CD14-positive monocyte (primary cell): ENCODE data around the gene FMNL3. TPM values are rescaled to one million over a fixed set of nuclear protein-coding genes. Genes with fewer than 3 reads are reported as not detected.

Experiments
- DNase-seq, 3 donors: peaks; one replicate each; pipeline ENCODE4 v3.0.0-alpha.2; 2011 to 2022
- H2AFZ ChIP-seq: 2 replicates; pipeline ENCODE4 v1.6.0; 2012; ENCODE audit warnings: mild to moderate bottlenecking, low read depth, low read length, inconsistent platforms; ENCODE audit not compliant: insufficient read depth, poor library complexity, severe bottlenecking
- H3K27ac ChIP-seq, 2 donors: 1 replicate in 1 of 2; 2 replicates in 1 of 2; pipeline ENCODE4 v1.5.1; 2012 to 2013; ENCODE audit warnings: low read length in 2 of 2, control low read depth in 1 of 2, inconsistent platforms in 1 of 2, low read depth in 1 of 2, mild to moderate bottlenecking in 1 of 2
- H3K27me3 ChIP-seq, 2 donors: one replicate each; pipeline versions ENCODE4 v1.6.0 to v1.6.1; 2011 to 2013; ENCODE audit warnings: low read length in 2 of 2; ENCODE audit not compliant: control insufficient read depth in 2 of 2, insufficient read depth in 2 of 2
- H3K36me3 ChIP-seq, 2 donors: replicated peaks in 1 of 2; 1 replicate in 1 of 2; 2 replicates in 1 of 2; pipeline versions ENCODE4 v1.5.1 to v1.6.1; 2012 to 2013; ENCODE audit warnings: low read length in 2 of 2, control low read depth in 1 of 2, inconsistent platforms in 1 of 2, mild to moderate bottlenecking in 1 of 2; ENCODE audit not compliant: insufficient read depth in 2 of 2, control insufficient read depth in 1 of 2
- H3K4me1 ChIP-seq, 2 donors: 1 replicate in 1 of 2; 2 replicates in 1 of 2; pipeline versions ENCODE4 v1.5.1 to v1.6.1; 2012 to 2013; ENCODE audit warnings: low read length in 2 of 2, control low read depth in 1 of 2, inconsistent platforms in 1 of 2, mild to moderate bottlenecking in 1 of 2, moderate library complexity in 1 of 2; ENCODE audit not compliant: insufficient read depth in 2 of 2, control insufficient read depth in 1 of 2
- H3K4me2 ChIP-seq: replicated peaks from 2 replicates; pipeline ENCODE3; 2012; ENCODE audit warnings: low read length, moderate library complexity, mild to moderate bottlenecking; ENCODE audit not compliant: poor library complexity, severe bottlenecking; ENCODE audit errors: extremely low read depth
- H3K4me3 ChIP-seq, 3 experiments: fragments of 200-600 bp in 1 of 3; sonication (generic) in 1 of 3; replicated peaks in 1 of 3; 1 replicate in 2 of 3; 2 replicates in 1 of 3; pipeline ENCODE4 v1.5.1; 2011 to 2013; ENCODE audit warnings: low read length in 3 of 3, mild to moderate bottlenecking in 3 of 3, control low read depth in 2 of 3, low read depth in 2 of 3, inconsistent platforms in 1 of 3, moderate library complexity in 1 of 3
- H3K79me2 ChIP-seq: 2 replicates; pipeline ENCODE4 v1.6.0; 2012; ENCODE audit warnings: mild to moderate bottlenecking, control low read depth, inconsistent platforms, low read length, moderate library complexity; ENCODE audit not compliant: insufficient read depth
- H3K9ac ChIP-seq: 2 replicates; pipeline ENCODE4 v1.6.0; 2017; ENCODE audit warnings: low read length, mild to moderate bottlenecking; ENCODE audit not compliant: insufficient read depth, poor library complexity, severe bottlenecking
- H3K9me3 ChIP-seq, 2 donors: replicated peaks in 1 of 2; 1 replicate in 1 of 2; 2 replicates in 1 of 2; pipeline versions ENCODE4 v1.5.1 to v1.6.1; 2012 to 2013; ENCODE audit warnings: low read length in 2 of 2, control low read depth in 1 of 2; ENCODE audit not compliant: control insufficient read depth in 1 of 2, insufficient read depth in 1 of 2
- H4K20me1 ChIP-seq: 2 replicates; pipeline ENCODE4 v1.6.0; 2012; ENCODE audit warnings: mild to moderate bottlenecking, low read length, control low read depth, moderate library complexity; ENCODE audit not compliant: insufficient read depth
- H3K27ac Mint-ChIP-seq, 7 donors: one replicate each; pipeline ENCODE4 v1.8.0; 2020; ENCODE audit warnings: mild to moderate bottlenecking in 7 of 7, mixed read lengths in 7 of 7, moderate library complexity in 6 of 7, inconsistent platforms in 2 of 7
- H3K27me3 Mint-ChIP-seq, 3 donors: one replicate each; pipeline ENCODE4 v1.8.0; 2021 to 2022; ENCODE audit warnings: low read depth in 3 of 3, mild to moderate bottlenecking in 3 of 3, mixed read lengths in 3 of 3, moderate library complexity in 3 of 3, inconsistent platforms in 1 of 3
- H3K36me3 Mint-ChIP-seq, 2 donors: one replicate each; pipeline ENCODE4 v1.8.0; 2020; ENCODE audit warnings: mixed read lengths in 2 of 2, inconsistent platforms in 1 of 2, mild to moderate bottlenecking in 1 of 2
- H3K4me1 Mint-ChIP-seq: one replicate; pipeline ENCODE4 v1.8.0; 2020; ENCODE audit warnings: mild to moderate bottlenecking, mixed read lengths
- H3K4me3 Mint-ChIP-seq, 2 donors: one replicate each; pipeline ENCODE4 v1.8.0; 2020; ENCODE audit warnings: mild to moderate bottlenecking in 2 of 2, mixed read lengths in 2 of 2, moderate library complexity in 1 of 2
- H3K9me3 Mint-ChIP-seq, 7 donors: one replicate each; pipeline ENCODE4 v1.8.0; 2020 to 2022; ENCODE audit warnings: mixed read lengths in 7 of 7, mild to moderate bottlenecking in 6 of 7, moderate library complexity in 6 of 7, inconsistent platforms in 2 of 7
- CTCF ChIP-seq: fragments of 200-600 bp; IDR thresholded peaks from one replicate; pipeline ENCODE4 v1.8.0; 2022; ENCODE audit warnings: antibody characterized with exemption, mild to moderate bottlenecking
- WGBS: methylation state at CpG from one replicate; pipeline ENCODE4 v1.1.5; 2013; ENCODE audit warnings: missing lambda C conversion rate; ENCODE audit not compliant: insufficient coverage; 5-methylcytosine and 5-hydroxymethylcytosine counted together
- intact Hi-C, 2 donors: fragments of 100-400 bp; cut with micrococcal nuclease; formaldehyde crosslinking; loops; one replicate each; pipeline versions ENCODE4 v1.15.0 to v1.15.1; 2023
- polyA plus RNA-seq, 3 donors: library from polyadenylated mRNA; depleted of rRNA in 1 of 3; unstranded in 2 of 3; stranded (reverse) in 1 of 3; fragments of 300-500 nt in 2 of 3; fragments of >200 nt in 1 of 3; fragmentation: Illumina TruSeq in 2 of 3; gene quantifications; 1 replicate in 2 of 3; 2 replicates in 1 of 3; pipeline ENCODE4 v1.2.3, GENCODE V29; 2012 to 2021

The FMNL3 gene
- polyA plus RNA-seq, 3 donors: 1.5 to 5.4 (median 1.7) TPM

DNA sequence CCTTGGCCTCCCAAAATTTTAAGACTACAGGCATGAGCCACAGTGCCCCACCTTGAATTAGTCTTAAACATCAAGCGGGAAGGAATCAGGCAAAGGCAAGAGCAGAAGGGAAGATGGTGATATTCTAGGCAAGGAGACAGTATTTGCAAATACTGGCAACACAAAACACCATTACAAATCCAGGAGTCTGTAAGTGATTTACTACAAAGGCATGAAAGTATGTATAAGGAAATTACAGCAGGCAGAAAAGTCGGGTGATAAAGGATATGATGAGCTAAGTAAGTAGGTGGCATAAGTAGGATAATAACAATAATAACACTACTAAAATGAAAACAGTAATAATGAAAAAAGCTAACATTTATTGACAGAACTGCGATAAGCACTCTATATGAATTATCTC lies 28.5 kb downstream of the FMNL3 start:
- no peak overlapping the region for H3K4me3 ChIP-seq
- no peaks in the 10 kb centered on the region for H3K36me3 ChIP-seq
- no peak overlapping the region for H3K27ac ChIP-seq
- H3K27ac Mint-ChIP-seq: peak overlapping the region in 1 of 7 donors; percentile 11
- no peaks in the 10 kb centered on the region for H3K4me1 ChIP-seq
- H3K36me3 Mint-ChIP-seq: no peaks in the 10 kb centered on the region
- no peaks in the 10 kb centered on the region for H4K20me1 ChIP-seq
- H3K9me3 Mint-ChIP-seq: no peaks in the 10 kb centered on the region
- no peak overlapping the region for H2AFZ ChIP-seq
- no peak overlapping the region for H3K9ac ChIP-seq
- no peak for TF ChIP-seq CTCF
- H3K4me1 Mint-ChIP-seq: peaks cover 14% of the 10 kb centered on the region
- H3K27me3 Mint-ChIP-seq: peaks cover 0 to 2% (median 2%) of the 10 kb centered on the region in 3 donors
- H3K4me3 Mint-ChIP-seq: no peak overlapping the region
- no peaks in the 10 kb centered on the region for H3K27me3 ChIP-seq
- no CpG with 5 or more reads among the region's 3 CpGs for WGBS
- intact Hi-C loops: no loop called here
- H3K79me2 ChIP-seq: no peaks in the 10 kb centered on the region
- no peak for DNase-seq
- H3K4me2 ChIP-seq: no peak overlapping the region
- H3K9me3 ChIP-seq: no peaks in the 10 kb centered on the region

- Histone ChIP-seq H4K20me1 (no peaks in the 10 kb centered on the region), H3K4me2 (no peak overlapping the region), H3K4me1 (peaks cover 32 to 34% of the 10 kb centered on the region in 2 donors), H2AFZ (no peak overlapping the region), H3K27ac (no peak overlapping the region), H3K9ac (no peak overlapping the region), H3K4me3 (no peak overlapping the region), H3K79me2 (no peaks in the 10 kb centered on the region), H3K36me3 (no peaks in the 10 kb centered on the region), H3K27me3 (no peaks in the 10 kb centered on the region), H3K9me3 (no peaks in the 10 kb centered on the region)
- H3K9me3 Mint-ChIP-seq: no peaks in the 10 kb centered on the region
- peaks cover 40% of the 10 kb centered on the region for H3K4me1 Mint-ChIP-seq
- WGBS: 98% methylated on average over 6 of the region's 7 CpGs
- no peak overlapping the region for H3K27ac Mint-ChIP-seq
- H3K36me3 Mint-ChIP-seq: no peaks in the 10 kb centered on the region
- peaks cover 0 to 2% (median 2%) of the 10 kb centered on the region in 3 donors for H3K27me3 Mint-ChIP-seq
- intact Hi-C loops: no loop called here
- H3K4me3 Mint-ChIP-seq: no peak overlapping the region
- no peak for TF ChIP-seq CTCF
- no peak for DNase-seq
Measured at GRCh38 chr12:49675137-49675536, 32.1 kb downstream of the FMNL3 start.
